Fibroblast of villous mesenchyme (primary cell): ENCODE results near the gene ITSN2. TPM values are rescaled to one million over a fixed set of nuclear protein-coding genes. Genes with fewer than 3 reads are reported as not detected.

Experiments used
- DNase-seq: peaks from one replicate; pipeline ENCODE4 v3.0.0-alpha.2; 2010; ENCODE audit warnings: low read depth
- H3K4me3 ChIP-seq: 2 replicates; pipeline ENCODE4 v1.5.1; 2011; ENCODE audit warnings: low read depth, mild to moderate bottlenecking, low read length
- total RNA-seq: library from RNA; depleted of rRNA; stranded (reverse); fragments of >200 nt; gene quantifications from 2 replicates; pipeline ENCODE4 v1.2.3, GENCODE V29; 2012
- TF ChIP-seq, protein P1 (sequence below): IDR thresholded peaks from 2 replicates; pipeline ENCODE4 v1.5.1; 2012; ENCODE audit warnings: low read depth, mild to moderate bottlenecking, low read length; ENCODE audit not compliant: insufficient read depth

Gene ITSN2
- total RNA-seq, 1 donor = 35.8 TPM

- DNase-seq = no peak
- TF ChIP-seq, protein P1, sequence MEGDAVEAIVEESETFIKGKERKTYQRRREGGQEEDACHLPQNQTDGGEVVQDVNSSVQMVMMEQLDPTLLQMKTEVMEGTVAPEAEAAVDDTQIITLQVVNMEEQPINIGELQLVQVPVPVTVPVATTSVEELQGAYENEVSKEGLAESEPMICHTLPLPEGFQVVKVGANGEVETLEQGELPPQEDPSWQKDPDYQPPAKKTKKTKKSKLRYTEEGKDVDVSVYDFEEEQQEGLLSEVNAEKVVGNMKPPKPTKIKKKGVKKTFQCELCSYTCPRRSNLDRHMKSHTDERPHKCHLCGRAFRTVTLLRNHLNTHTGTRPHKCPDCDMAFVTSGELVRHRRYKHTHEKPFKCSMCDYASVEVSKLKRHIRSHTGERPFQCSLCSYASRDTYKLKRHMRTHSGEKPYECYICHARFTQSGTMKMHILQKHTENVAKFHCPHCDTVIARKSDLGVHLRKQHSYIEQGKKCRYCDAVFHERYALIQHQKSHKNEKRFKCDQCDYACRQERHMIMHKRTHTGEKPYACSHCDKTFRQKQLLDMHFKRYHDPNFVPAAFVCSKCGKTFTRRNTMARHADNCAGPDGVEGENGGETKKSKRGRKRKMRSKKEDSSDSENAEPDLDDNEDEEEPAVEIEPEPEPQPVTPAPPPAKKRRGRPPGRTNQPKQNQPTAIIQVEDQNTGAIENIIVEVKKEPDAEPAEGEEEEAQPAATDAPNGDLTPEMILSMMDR = no peak
- H3K4me3 ChIP-seq = no peak overlapping the region
Observed at GRCh38 chr2:24313744-24314632, 46.3 kb downstream of the ITSN2 start.

GRCh38 chr2:24307961-24308360, 52.4 kb downstream of the ITSN2 start:
- TF ChIP-seq, protein P1 = no peak
- DNase-seq = peak; percentile 66
- H3K4me3 ChIP-seq = no peak overlapping the region

DNA sequence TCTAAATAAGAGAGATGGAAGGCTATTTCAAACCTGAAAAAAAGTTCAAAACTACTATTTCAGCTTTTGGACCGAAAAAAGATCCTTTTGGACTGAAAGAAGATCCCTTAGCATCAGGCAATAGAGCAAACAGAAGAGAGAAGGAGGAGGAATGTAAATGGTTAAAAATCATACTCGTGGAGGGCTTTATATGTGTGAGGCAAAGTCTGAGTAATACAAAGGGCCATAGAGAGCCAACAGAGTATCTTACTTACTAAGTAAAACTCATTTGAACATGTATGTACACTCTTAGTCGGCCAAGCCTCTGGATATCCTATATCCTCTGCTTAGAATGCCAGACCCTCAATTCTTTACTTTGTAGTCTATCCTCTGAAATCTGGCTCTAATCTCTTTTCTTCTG, 55.7 kb downstream of the ITSN2 start:
- peak; percentile 16 for DNase-seq
- H3K4me3 ChIP-seq = no peak overlapping the region
- TF ChIP-seq, protein P1 = no peak

DNA sequence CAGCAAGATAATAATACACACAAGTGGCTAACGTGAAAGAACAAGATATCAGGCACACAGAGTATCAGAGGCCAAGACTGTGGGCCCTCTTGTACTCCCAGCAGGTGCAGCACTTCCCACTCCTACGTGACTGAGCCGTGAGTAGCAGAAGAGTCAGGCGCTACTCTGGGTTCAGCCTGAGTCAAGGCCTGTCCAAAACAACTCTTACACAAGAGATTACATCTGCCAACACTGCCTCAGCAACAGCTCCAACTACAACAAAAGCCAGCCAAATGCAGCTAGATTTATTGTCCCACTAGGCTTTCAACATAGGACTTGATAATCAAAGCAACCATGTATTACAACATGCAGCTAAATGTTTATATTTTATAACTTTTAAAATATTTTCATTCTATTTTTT, 56.2 kb downstream of the ITSN2 start:
- H3K4me3 ChIP-seq = no peak overlapping the region
- DNase-seq = peak; percentile 93
- TF ChIP-seq, protein P1 = no peak

GRCh38 chr2:24301599-24301998, 58.7 kb downstream of the ITSN2 start:
- no peak for DNase-seq
- TF ChIP-seq, protein P1 = no peak
- no peak overlapping the region for H3K4me3 ChIP-seq

- H3K4me3 ChIP-seq = no peak overlapping the region
- TF ChIP-seq, protein P1 = no peak
- DNase-seq = no peak
Observed at GRCh38 chr2:24297663-24298062, 62.7 kb downstream of the ITSN2 start.
